Myocyte (in vitro differentiated cells): Measurements from ENCODE around the gene KLHL29. TPM values are rescaled to one million over a fixed set of nuclear protein-coding genes. Genes with fewer than 3 reads are reported as not detected.
A peak's percentile ranks its signal among the peaks of the same experiment; 100 is the strongest.

ENCODE experiments used
- DNase-seq: peaks from one replicate; pipeline ENCODE4 v3.0.0-alpha.2; 2012; ENCODE audit warnings: low read depth
- total RNA-seq: library from RNA; depleted of rRNA; stranded (reverse); fragments of >200 nt; gene quantifications from 2 replicates; pipeline ENCODE4 v1.2.3, GENCODE V29; 2014

Gene KLHL29
- total RNA-seq, 1 donor from 2014 or later, result 3.6 TPM

GRCh38 chr2:23651187-23652080 is 266.5 kb downstream of the KLHL29 start:
- DNase-seq, result peak; percentile 68

DNA sequence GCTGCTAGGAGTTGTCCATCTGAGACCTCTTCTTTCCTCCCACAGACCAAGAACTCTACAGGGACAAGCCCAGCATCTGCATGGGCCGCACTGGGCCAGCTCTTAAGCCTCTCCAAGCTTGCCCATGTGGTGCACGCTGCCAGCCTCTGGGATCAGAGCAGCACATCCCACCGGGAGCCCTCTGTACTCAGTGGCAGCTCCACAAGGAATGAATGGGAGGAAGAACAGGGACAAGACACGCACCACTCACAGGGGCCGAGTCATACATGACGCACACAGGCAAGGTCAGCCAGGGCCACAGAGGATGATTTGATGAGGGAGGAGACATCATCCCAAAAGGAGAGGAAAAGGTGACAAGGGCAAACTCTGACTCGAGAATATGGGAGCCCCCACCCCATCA is 268.3 kb downstream of the KLHL29 start:
- no peak for DNase-seq

GRCh38 chr2:23654756-23655155 is 269.8 kb downstream of the KLHL29 start:
- no peak for DNase-seq

DNA sequence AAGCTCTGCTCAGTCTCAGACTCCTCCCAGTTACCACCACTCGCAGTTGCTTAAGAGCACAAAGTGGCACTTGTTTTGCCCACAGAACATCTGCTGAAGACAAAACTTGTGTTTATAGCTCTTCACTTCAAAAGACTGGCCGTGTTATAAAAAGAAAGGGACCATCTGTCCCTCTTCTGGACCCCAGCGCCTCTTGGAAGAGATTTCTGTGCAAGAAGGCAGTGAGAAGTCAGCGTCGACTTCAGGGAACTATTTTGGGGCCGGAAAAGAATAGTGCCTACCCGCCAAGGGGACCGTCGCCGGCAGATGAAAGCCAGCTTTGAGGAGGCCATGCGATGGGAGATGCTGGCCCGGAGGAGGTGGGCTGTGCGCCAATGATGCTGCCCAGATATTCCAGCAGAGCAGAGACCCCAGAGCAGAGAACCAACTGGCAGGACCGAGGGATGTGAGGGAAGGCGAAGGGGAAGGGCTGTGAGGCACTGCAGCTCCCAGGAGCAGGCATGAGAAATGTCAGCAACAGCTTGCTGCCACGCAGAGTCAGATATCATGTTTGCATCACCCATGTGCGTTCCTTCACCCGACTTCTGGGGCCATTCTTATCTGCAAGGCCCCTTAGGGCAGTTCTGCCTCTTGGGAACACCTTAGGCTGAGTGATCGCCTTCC is 271.1 kb downstream of the KLHL29 start:
- no peak for DNase-seq

- DNase-seq, result no peak
These were observed 271.6 kb downstream of the KLHL29 start for GRCh38 chr2:23656597-23656973.

GRCh38 chr2:23657371-23657770 is 272.4 kb downstream of the KLHL29 start:
- no peak for DNase-seq

- DNase-seq, result no peak
These were observed 273.0 kb downstream of the KLHL29 start for GRCh38 chr2:23657934-23658333.

DNA sequence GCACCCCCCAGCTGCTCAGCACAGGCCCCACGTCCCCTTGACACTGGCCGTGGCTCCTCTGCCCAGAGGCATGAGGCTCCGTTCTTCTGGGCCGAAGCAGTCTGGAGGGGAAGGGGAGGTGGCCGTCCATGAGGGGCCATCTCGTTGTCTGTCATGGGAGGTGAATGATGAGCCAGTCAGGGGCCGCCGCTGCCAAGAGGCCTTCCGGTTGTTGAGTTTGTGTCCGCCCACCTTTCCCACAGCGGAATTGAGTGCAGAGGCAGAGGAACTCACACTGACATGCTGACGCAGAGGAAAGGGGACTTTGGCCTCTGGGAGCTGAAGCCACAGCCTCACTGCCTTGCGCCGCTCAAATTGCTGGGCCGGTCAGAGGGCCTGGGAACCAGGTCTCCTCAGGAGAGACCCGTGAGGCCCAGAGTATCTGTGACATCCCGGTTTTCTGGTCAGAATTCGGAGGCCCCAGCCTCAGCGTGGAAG is 273.5 kb downstream of the KLHL29 start:
- DNase-seq, result no peak

- DNase-seq, result no peak
These were observed 274.3 kb downstream of the KLHL29 start for GRCh38 chr2:23659328-23659727.

DNA sequence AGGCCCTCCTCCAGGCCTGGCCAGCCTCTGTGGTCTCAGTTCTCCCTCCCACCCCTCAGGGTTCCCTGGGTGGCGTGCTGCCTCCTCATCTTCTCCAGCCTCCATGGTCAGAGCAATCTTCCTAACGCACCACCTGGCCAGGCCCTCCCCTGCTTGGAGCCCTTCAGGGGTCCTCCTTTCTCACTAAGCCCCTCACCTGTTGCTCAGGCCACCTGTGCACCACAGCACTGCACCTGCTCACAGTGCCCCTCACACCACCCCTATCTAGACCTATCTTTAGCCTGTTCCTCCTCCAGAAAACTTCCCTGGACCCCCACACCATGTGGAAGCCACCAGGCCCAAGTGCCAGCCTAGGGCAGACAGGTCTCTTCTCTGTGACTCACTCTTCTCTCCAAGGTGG is 274.8 kb downstream of the KLHL29 start:
- no peak for DNase-seq

DNA sequence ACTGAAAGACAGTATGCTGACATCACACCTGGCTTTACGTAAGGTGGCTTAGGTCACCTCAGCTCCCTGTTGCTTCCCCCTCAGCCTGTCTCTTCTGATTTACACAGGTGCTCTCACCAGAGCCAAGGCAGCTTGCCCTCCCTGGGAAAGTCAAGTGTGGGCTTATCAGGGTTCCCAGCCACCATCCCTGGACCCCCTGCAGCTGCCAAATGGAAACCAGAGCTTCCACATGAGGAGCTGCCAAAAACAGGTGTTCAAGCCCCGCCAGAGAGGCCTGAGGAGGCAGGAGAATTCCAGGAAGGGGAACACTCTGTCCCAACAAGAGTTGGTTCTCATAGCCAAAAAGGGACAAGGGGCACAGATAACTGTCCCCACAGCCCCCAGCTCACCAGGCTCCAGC is 275.3 kb downstream of the KLHL29 start:
- DNase-seq, result no peak

DNA sequence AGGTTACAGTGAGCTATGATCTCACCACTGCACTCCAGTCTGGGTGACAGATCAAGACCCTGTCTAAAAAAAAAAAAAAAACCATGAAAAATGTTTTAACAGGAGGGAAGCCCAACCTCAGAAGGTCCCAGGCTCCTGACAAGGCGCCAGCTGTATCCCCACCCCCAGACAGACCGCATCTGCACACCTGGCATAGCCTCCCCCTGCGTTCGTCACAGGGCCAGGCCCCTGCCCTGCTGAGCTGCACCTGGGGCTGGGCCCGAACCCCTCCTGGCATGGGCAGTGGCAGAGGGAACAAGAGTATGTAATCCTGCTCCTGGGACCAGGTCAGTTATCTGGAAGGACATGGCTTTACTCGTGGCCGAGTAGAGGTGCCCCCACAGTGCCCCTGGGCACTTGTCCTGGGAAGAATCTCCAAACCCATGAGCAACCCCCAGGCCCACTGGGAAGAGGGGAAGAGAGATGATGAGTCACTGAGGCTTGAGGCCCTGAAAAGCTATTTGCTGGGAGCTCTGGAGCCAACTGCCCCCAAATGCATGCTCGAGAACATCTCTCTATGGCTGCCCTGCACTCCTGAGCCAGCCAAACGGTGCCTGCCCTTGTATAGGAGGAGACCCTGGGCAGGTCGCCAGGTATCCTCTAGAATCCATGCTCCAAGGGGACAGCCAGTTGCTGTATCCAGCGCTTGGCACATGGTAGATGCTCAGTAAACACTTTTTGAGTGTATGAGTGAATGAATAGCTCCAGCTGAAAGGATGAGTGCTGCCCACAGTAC is 276.5 kb downstream of the KLHL29 start:
- no peak for DNase-seq

DNA sequence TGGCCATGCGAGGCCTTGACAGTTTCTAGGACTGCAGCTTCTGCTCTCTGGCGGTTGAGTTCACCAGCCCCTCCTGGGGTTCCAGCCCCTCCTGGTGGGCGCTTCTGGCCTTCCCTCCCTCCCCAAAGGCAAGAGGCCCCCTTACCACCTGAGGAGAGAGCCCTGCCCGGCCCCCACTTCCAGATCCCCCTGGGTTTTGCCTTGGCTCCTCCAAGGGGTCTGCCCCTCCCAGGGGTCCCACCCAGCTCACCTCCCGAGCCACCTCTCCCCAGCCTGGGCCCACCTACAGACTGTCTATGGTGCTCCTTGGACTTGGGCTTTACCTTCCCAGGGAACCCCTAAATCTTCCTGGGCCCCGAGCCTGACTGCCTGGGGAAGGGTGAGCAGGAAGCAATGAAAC is 277.5 kb downstream of the KLHL29 start:
- DNase-seq, result no peak

DNA sequence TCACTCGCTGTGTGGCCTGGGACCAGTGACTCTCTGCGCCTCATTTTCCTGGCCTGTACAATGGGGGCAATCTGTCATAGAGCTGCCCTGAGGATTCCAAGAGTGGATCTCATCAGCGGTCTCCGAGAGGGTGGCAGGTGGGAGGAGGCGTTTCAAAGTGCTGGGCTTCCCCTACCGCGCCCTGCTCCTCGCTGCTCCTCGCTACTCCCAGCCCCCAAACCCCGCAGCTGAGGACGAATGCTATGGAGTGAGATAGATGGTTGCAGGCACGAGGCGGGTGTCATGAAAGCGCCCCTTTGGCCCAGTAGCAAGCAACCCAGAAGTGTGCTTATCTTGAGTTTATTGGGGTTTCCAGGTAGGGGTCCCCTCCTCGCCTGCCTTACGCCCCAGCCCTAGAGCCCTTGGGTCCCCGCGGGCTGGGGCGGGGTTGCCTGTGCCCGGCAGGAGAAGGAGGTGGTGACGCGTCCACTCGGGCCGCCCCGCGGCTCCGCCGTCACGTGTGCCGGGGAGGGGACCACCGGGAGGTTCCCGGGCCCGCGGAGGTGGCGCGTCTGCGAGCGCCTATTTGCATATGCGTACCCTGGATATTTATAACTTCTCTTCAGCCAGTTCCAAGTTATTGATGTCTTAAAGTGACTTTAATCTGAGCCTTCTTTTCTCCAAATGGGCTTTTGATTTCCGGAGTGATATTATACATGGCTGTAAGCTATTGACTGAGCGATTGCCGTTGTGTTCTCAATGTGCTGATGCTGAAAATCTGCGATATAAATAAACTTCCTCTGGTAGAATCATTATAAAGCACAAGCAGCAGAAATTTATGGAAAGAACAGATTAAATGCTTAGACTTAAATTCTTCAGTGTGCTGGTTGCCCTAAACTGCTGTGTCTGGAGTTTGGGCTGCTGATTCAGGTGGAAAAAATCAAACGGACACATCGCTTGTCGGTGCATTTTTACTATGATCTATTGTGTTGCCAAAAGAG is 278.3 kb downstream of the KLHL29 start:
- DNase-seq, result no peak

DNA sequence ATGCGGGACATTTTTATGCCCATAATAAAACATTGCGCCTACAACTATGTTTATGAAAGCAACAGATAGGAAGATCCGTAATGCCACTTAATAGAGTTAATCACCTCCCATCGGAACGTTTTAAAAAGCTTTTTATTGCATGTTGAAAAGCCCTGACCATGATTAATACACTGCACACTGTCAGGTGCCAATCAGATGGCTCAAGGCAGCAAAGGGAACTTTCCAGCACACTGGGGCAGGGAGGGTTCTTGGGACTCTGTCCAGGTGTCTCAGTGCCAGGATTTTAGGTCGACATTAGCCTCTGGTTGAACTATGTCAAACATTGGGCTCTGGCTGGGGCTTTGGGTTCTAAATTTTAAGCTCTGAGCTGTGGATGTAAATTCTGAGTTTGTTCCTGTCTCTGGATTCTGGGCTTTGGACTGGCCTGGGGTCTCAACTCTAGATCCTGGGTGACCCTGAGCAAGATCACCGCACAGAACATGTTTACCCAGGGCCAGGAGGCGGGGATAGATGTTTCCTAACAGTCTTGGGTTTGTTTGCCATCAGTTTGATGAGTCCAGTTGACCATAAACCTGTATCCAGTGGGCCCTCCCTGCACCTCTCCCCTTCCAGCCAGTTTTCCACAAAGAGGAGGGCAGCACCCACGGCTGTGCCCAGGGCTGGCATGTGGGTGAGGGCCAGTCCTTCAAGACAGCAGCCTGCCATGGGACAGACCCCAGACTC is 279.2 kb downstream of the KLHL29 start:
- DNase-seq, result no peak

- peak; percentile 56 for DNase-seq
These were observed 281.4 kb downstream of the KLHL29 start for GRCh38 chr2:23666241-23666979.

GRCh38 chr2:23666980-23667357 is 282.0 kb downstream of the KLHL29 start:
- DNase-seq, result no peak

- no peak for DNase-seq
These were observed 283.9 kb downstream of the KLHL29 start for GRCh38 chr2:23668756-23669304.
